ENCODE data around the gene KIF2B.
"Not testable (repeated sequence)": the region's sequence is repeated elsewhere in the genome, so short reads cannot be mapped to it uniquely, and the experiment has no call there.

KIF2B gene, protein sequence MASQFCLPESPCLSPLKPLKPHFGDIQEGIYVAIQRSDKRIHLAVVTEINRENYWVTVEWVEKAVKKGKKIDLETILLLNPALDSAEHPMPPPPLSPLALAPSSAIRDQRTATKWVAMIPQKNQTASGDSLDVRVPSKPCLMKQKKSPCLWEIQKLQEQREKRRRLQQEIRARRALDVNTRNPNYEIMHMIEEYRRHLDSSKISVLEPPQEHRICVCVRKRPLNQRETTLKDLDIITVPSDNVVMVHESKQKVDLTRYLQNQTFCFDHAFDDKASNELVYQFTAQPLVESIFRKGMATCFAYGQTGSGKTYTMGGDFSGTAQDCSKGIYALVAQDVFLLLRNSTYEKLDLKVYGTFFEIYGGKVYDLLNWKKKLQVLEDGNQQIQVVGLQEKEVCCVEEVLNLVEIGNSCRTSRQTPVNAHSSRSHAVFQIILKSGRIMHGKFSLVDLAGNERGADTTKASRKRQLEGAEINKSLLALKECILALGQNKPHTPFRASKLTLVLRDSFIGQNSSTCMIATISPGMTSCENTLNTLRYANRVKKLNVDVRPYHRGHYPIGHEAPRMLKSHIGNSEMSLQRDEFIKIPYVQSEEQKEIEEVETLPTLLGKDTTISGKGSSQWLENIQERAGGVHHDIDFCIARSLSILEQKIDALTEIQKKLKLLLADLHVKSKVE

GRCh38 chr17:53822764-53823163 lies at the start of gene KIF2B:
TSS of gene KIF2B (plus strand) at chr17:53822927. CDS start at chr17:53823034, 107 bp downstream.
- no peak for DNase-seq

GRCh38 chr17:53780320-53780719 lies 42.4 kb upstream of the KIF2B start:
- no peak for DNase-seq

GRCh38 chr17:53791551-53791950 lies 31.2 kb upstream of the KIF2B start:
- no peak for DNase-seq

GRCh38 chr17:53792451-53792850 lies 30.3 kb upstream of the KIF2B start:
- DNase-seq: no peak

GRCh38 chr17:53792997-53793396 lies 29.7 kb upstream of the KIF2B start:
- no peak for DNase-seq

DNA sequence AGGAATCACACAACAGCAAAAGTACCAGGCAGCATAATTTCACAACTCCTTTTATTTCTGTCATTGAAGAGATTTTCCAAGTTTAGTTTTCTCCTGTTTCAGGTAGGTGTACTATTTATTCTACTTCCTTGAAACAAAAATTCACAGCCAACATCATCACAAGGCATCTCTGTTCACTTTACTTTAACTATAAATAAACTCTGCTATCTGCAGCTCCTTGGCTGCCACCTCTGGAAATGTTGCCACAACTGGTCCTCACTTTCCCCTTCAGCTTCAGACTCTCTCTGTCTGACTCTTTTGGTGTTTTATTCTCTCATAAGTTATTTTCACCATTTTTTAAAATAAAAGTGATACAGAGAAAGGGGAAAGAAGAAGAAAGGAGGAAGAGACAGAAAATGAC lies 27.9 kb upstream of the KIF2B start:
- no peak for DNase-seq

DNA sequence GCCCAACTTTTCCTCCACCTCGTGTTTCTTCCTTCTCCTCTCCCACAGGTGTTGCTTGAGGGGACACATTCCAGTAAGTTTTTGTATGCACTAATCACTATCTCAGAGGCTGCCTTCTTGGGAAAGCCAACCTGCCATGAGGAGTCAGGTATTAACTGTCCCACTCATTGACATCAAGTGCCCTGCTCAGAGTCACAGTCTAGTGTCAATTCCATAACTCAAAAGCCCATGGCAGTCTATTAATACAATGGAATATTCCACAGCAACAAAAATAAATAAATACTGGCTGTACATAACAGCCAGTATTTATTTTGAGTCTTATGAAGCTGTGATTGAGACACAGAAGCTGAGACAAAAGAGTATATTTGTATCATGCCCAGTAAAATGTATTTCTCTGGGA lies 26.1 kb upstream of the KIF2B start:
- DNase-seq: no peak

DNA sequence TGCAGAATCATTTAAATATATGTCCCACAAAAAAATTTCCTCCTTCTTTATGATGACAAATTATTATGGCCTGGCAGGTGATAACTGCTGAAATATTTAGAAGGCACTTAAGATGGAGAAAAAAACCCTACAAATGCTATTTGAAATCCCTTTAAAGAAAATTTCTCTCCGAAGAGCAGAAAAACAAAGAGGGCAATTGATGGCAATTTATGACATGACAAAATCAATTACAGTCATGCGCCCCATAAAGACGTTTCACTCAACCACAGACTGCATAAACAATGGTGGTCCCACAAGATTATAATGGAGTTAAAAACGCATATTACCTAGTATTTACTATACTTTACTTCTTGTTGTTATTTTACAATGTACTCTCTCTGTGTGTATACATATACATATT lies 25.2 kb upstream of the KIF2B start:
- no peak for DNase-seq

GRCh38 chr17:53804437-53804836 lies 18.3 kb upstream of the KIF2B start:
- no peak for DNase-seq

DNA sequence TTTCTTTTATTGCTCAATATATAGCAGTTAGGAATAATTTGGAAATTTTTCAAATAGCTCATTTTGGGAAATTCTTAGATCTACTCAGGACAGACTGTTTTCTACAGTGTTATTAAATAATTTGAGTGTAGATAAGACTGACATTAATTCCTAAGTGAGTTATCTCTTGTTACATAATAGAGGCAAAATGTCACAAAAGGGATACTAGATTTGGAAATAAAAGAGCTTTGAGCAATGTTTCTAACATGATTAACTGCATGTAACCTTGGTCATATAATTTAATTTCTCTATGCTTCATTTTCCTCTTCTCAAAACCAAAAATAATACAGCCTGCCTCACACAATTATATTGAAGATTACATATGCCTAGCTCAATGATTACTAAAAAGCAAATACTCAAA lies 16.3 kb upstream of the KIF2B start:
- no peak for DNase-seq

DNA sequence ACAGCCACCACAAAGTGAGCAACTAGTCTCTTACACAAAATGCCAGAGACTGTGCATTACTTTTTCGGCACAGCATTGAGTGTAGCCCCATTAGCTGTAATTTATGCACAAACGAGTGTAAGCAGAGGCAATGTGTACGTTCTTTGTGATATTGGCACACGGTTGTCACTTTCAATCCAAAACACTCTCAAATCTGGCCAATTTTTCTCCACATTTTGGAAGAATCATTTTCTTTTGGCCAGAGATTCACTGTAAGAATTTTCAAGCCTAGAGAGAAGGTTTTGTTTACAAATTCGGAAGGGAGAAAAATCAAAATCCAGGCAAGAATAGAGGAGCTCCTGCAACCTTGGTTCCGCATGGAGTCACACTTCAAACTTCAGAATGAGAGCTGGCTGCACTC lies 15.4 kb upstream of the KIF2B start:
- no peak for DNase-seq

GRCh38 chr17:53818271-53818670 lies 4.5 kb upstream of the KIF2B start:
- no peak for DNase-seq

DNA sequence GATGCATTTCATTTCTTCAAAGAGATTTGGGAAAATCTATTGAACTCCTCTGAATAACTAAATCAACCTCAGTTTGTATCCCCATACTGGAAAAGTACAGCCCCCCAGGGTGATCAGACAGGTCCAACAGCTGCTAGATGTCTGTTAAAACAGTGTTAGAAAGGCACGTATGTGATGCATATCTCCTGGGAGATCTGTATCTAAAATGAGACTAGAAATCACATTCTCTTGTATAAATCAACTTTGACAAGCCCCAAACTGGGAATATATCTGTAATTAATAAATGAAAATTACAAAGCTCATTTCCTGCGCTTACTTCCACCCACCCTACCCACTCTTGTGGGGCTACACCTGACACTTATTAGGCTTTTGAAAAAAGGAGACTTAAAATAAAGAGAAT lies 3.8 kb upstream of the KIF2B start:
- DNase-seq: no peak

DNA sequence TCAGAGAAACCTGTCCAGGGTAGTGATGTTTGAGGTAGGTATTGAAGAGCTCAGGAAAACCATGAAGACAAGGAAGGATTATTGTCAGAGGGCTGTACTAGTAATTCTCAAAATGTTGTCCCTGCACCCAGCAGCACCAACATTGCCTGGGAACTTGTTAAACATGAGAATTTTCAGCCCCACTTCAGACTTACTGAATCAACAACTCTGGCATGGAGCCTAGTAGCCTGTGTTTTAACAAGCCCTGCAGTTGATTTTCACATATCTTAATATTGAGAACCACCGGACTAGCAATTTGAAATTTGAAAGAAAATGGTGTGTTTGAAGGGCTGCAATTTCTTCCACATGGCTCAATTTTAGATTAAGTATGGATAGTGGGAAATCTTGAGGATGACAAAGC lies 2.8 kb upstream of the KIF2B start:
- DNase-seq: no peak

DNA sequence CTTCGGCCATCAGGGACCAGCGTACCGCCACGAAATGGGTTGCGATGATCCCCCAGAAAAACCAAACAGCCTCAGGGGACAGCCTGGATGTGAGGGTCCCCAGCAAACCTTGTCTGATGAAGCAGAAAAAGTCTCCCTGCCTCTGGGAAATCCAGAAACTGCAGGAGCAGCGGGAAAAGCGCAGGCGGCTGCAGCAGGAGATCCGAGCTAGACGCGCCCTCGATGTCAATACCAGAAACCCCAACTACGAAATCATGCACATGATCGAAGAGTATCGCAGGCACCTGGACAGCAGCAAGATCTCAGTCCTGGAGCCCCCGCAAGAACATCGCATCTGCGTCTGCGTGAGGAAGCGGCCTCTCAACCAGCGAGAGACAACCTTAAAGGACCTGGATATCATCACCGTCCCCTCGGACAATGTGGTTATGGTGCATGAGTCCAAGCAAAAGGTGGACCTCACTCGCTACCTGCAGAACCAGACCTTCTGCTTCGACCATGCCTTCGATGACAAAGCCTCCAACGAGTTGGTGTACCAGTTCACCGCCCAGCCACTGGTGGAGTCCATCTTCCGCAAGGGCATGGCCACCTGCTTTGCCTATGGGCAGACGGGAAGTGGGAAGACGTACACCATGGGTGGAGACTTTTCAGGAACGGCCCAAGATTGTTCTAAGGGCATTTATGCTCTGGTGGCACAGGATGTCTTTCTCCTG lies 769 bp downstream of the KIF2B start:
- no peak for DNase-seq

GRCh38 chr17:53834771-53835170 lies 12.0 kb downstream of the KIF2B start:
- not testable (repeated sequence) for DNase-seq

DNA sequence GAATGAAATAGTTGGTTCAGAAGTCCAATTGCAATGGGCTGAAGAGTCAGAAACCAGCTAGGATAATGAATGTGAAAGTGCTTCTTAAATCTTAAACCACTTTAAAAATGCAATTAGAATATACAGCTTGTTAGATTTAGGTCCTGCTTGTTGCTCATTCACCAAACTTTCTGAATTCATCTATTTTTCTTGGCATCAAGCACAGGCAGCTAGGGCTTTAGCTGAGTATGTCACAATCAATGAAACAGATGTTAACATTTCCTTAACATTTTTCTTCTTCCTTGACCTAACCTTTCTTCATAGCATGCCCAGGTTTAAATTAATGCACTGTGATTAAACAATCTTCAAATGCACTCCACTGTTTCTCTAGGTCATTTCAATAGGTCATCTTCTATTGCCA lies 14.4 kb downstream of the KIF2B start:
- no peak for DNase-seq

DNA sequence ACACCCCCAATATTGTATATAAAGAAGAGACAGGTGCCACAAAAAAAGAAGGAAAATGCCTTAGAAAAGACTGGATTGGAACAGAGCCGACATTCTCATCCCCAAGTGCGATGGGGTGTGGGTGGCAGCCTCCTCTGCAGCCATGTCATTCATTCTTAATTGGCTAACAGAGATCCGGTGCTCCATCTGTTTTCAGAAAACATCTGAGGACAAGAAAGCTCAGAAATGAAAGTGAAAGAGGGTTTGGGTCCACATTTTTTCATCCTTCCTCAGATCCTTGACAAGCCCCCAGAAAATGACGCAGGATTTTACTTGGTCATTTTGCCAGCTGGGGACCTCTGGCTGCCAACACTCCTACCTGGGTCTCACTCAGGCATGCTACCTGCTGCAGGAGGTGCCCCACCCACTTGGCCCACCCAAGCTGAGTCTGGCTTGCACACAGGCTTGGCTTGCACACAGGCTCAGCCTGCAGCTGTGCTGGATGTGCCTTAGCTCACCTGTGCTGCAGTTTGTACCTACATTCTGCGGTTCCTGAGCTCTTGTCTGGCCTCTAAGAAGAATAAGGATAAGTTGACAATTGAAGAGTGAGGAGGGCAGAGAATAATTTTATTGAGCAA lies 21.9 kb downstream of the KIF2B start:
- DNase-seq: no peak

- not testable (repeated sequence) for DNase-seq
Observed at GRCh38 chr17:53871128-53871527, 48.4 kb downstream of the KIF2B start.
